ENCODE measurements around the gene RTEL1.
A peak's percentile ranks its signal among the peaks of the same experiment; 100 is the strongest.
"Not testable (repeated sequence)": the region's sequence is repeated elsewhere in the genome, so short reads cannot be mapped to it uniquely, and the experiment has no call there.

RTEL1 gene

DNA sequence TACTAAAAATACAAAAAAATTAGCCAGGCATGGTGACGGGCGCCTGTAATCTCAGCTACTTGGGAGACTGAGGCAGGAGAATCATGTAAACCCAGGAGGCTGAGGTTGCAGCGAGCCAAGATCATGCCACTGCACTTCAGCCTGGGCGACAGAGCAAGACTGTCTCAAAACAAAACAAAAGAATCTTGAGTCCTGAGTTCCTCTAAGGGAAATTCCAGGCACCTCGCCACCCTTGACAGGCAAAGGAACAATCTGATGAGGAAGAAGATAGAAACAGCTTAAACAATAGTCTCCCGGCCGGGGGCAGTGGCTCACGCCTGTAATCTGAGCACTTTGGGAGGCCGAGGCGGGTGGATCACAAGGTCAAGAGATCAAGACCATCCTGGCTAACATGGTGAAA, 26.7 kb upstream of the RTEL1 start:
- not testable (repeated sequence) for H3K4me3 ChIP-seq (ENCODE audit: low read depth, low read length); H3K9ac ChIP-seq (ENCODE audit: low read depth, low read length); H3K36me3 ChIP-seq (ENCODE audit: control insufficient read depth, insufficient read depth, low read length); H3K9me3 ChIP-seq (ENCODE audit: control insufficient read depth, insufficient read depth, low read length); H3K27me3 ChIP-seq (ENCODE audit: control insufficient read depth, insufficient read depth, low read length); H3K4me1 ChIP-seq (ENCODE audit: control insufficient read depth, insufficient read depth, low read length)

DNA sequence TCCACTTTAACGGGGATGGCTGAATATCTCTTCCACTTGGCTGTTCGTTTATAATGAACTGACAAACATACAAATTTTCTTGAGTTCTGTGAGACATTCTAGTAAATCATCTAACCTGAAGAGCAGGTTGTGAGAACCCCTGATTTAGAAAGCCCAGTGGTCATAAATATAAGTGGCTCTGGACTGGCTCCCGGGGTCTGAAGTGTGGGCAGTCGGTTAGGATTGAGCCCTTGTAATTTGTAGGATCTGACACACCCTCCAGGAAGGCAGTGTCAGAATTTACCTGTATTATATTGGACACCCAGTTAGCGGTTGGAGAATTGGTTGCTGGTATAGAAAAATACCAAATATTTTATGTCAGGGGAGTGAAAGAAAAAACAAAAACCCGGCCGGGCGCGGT, 24.4 kb upstream of the RTEL1 start:
- Histone ChIP-seq H3K27me3 (ENCODE audit: control insufficient read depth, insufficient read depth, low read length) (no peaks in the 10 kb centered on the region), H3K36me3 (ENCODE audit: control insufficient read depth, insufficient read depth, low read length) (no peaks in the 10 kb centered on the region), H3K4me1 (ENCODE audit: control insufficient read depth, insufficient read depth, low read length) (no peaks in the 10 kb centered on the region), H3K9me3 (ENCODE audit: control insufficient read depth, insufficient read depth, low read length) (no peaks in the 10 kb centered on the region), H3K9ac (ENCODE audit: low read depth, low read length) (no peak overlapping the region), H3K4me3 (ENCODE audit: low read depth, low read length) (no peak overlapping the region)

DNA sequence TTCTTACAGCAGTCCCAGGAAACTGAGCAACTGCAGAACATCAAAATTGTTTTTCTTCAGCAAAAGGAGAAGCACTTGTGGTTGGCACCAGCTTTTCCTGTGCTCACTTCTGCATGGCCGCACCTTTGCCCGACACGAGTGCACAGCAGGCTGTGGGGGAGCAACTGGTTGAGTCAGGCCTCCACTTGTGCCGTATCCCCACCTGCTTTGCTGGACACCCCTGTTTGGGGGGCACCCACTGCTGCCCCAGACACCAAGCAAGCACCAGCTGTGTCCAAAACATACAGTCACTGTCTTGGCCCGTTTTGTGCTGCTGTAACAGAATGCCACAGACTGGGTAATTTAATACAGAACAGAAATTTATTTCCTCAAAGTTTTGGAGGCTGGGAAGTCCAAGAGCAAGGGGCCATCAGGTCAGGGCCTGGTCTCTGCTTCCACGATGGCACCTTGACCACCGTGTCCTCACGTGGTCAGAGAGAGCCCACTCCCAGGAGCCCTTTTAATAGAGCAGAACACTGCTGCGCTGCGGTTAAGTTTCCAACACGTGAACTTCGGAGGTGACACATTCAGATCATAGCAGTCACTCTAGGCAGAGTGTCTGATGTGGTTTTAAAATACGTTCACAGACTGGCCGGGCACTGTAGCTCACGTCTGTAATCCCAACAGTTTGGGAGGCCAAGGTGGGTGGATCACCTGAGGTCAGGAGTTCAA, 22.5 kb upstream of the RTEL1 start:
- Histone ChIP-seq H3K27me3 (ENCODE audit: control insufficient read depth, insufficient read depth, low read length) (no peaks in the 10 kb centered on the region), H3K9me3 (ENCODE audit: control insufficient read depth, insufficient read depth, low read length) (no peaks in the 10 kb centered on the region), H3K9ac (ENCODE audit: low read depth, low read length) (no peak overlapping the region), H3K4me1 (ENCODE audit: control insufficient read depth, insufficient read depth, low read length) (no peaks in the 10 kb centered on the region), H3K4me3 (ENCODE audit: low read depth, low read length) (no peak overlapping the region), H3K36me3 (ENCODE audit: control insufficient read depth, insufficient read depth, low read length) (no peaks in the 10 kb centered on the region)

DNA sequence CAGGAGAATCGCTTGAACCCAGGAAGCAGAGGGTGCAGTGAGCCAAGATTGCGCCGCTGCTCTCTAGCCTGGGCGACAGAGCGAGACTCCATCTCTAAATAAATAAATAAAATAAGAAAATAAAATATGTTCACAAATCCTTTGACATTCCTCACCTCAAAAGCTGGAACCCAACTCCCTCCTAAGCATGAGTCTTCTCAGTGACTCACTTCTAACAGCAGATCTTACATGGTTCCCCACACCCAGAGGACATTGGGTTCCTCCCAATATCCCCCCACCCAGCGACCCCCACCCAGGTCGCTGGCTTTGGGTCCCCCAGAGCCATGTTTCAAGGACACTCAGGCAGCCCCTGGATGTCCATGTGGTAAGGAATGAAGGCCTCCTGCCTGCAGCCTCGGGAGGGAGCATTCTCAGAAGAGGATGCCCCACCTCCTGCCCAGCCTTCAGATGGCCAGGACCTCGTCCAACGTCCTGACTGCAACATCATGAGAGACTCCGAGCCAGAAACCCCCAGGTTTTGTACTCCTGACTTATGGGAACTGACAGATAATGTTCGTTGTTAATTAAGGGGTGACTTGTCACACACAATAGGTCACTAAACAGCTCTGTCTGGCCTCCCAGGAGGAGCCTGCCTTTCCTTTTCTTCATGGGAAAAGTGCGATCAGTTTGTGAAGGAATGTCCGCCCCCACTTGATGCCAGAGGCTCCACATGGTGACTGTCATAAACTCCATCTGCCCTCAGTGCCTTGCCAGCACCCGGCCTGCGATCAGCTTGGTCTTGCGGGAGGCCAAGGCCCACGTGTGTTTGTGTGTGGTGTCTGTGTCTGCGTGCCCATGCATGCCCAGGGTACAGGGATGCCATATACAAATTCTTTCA, 21.1 kb upstream of the RTEL1 start:
- H3K36me3 ChIP-seq (ENCODE audit: control insufficient read depth, insufficient read depth, low read length) = no peaks in the 10 kb centered on the region
- H3K9ac ChIP-seq (ENCODE audit: low read depth, low read length) = no peak overlapping the region
- H3K4me1 ChIP-seq (ENCODE audit: control insufficient read depth, insufficient read depth, low read length) = no peaks in the 10 kb centered on the region
- H3K27me3 ChIP-seq (ENCODE audit: control insufficient read depth, insufficient read depth, low read length) = no peaks in the 10 kb centered on the region
- H3K4me3 ChIP-seq (ENCODE audit: low read depth, low read length) = no peak overlapping the region
- H3K9me3 ChIP-seq (ENCODE audit: control insufficient read depth, insufficient read depth, low read length) = no peaks in the 10 kb centered on the region

DNA sequence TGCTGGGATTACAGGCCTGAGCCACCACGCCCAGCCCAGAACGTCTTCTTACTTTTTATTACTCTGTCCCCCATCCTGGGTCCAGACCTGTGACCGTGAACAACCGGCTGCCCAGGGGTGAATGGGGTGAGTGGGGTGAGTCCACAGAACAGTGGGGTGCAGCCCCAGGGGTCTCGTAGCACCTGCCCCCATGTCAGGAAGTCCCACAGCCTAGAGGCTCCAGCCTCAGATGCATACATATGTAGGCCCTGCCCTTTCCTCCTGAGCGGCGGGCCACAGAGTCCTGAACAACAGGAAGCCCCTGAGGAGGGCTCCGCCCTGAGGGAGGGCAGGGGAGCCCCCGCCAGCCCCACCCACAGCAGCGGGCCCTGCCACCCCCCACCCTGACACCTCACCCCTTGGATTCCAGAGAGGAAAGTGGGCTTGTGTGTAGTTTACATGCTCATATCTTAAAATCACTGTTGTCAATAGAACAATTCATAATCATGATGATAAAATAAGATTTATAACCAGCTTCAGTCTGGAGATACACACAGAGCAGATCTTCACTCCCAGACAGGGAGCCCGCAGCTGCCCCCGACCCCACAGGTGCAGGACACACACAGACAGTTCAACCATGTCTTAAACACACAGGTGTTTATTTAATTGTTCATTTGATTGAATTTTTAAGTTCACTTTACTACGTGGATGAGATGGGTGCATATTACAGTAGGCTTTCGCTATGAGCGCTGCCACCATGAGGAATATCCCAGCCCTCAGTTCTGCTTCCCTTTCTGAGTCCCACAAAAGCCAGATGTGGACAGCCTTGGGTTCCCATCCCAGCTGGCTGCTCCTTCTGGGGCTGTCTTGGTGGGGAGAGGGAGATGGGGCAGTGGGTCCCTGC, 18.8 kb upstream of the RTEL1 start:
- Histone ChIP-seq H3K27me3 (ENCODE audit: control insufficient read depth, insufficient read depth, low read length) (no peaks in the 10 kb centered on the region), H3K9ac (ENCODE audit: low read depth, low read length) (no peak overlapping the region), H3K36me3 (ENCODE audit: control insufficient read depth, insufficient read depth, low read length) (no peaks in the 10 kb centered on the region), H3K4me1 (ENCODE audit: control insufficient read depth, insufficient read depth, low read length) (no peaks in the 10 kb centered on the region), H3K4me3 (ENCODE audit: low read depth, low read length) (no peak overlapping the region), H3K9me3 (ENCODE audit: control insufficient read depth, insufficient read depth, low read length) (no peaks in the 10 kb centered on the region)

DNA sequence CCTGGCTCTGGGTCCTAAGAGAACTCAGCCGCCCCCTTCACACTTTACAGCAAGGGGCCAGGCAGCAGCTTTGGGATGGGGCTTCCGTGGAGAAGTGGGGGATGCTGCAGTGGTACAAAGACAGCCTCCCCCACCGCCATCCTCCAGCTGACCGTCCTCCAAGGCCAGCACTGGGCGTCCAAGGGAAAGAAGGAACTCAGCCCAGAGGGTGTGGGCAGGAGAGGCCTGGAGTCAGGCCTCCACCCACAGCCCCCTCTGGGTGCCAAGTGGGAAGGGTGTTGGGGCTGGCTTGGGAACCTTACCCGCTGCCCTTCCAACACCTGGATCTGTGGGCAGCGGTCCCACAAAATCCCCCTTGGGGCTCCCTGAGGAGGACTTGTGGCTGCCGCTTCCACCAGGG, 18.0 kb upstream of the RTEL1 start:
- Histone ChIP-seq H3K9me3 (ENCODE audit: control insufficient read depth, insufficient read depth, low read length) (no peaks in the 10 kb centered on the region), H3K27me3 (ENCODE audit: control insufficient read depth, insufficient read depth, low read length) (no peaks in the 10 kb centered on the region), H3K4me3 (ENCODE audit: low read depth, low read length) (no peak overlapping the region), H3K9ac (ENCODE audit: low read depth, low read length) (no peak overlapping the region), H3K4me1 (ENCODE audit: control insufficient read depth, insufficient read depth, low read length) (no peaks in the 10 kb centered on the region), H3K36me3 (ENCODE audit: control insufficient read depth, insufficient read depth, low read length) (no peaks in the 10 kb centered on the region)

DNA sequence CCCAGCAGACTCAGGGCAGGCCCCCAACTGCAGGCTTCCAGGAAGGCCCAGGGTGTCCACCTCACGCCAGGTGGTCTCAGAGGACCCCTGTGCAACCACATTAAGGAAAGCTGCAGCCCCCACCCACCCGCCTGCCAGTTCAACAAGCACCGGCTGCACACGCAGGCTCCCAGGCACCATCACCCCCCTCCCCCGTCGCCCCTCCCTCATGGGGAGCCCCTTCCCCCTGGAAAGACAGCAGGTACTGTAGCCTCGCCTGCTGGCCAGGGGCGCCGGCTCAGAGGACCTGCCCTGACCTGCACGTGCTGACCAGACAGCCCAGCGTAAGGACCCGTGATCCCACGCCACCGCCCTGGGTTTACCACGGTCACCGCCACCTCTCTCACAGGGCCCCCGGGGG, 17.4 kb upstream of the RTEL1 start:
- not testable (repeated sequence) for H3K27me3 ChIP-seq (ENCODE audit: control insufficient read depth, insufficient read depth, low read length); H3K36me3 ChIP-seq (ENCODE audit: control insufficient read depth, insufficient read depth, low read length); H3K4me3 ChIP-seq (ENCODE audit: low read depth, low read length); H3K4me1 ChIP-seq (ENCODE audit: control insufficient read depth, insufficient read depth, low read length); H3K9ac ChIP-seq (ENCODE audit: low read depth, low read length); H3K9me3 ChIP-seq (ENCODE audit: control insufficient read depth, insufficient read depth, low read length)

DNA sequence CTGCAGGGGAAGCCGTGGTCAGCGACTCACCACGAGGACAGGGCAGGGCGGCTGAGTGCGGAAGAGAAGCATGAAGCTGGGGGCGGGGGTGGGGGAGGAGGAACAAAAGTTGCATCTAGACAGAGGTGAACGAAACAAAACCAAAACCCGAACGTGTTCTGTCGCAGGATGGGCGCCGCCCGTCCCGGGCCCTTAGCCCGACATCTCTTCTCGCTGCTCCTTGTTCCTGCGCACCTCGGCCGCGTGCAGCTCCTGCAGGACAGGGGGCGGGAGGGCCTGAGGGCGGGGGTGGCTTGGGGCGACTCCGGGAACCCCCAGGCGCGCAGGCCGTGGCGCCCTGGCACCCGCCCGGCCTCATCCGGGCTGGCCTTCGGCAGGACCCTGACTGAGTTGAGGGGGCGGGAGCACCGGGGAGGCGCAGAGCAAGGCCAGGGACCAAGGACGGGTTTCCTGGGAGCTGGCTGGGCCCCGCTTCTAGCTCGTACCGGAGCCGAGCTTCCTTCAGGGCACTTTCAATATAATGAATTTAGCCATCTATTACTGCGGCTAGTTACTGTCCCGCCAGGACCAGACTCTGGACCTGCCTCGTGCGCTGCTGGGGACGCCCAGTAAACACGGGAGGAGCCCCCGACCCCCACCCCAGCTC, 16.8 kb upstream of the RTEL1 start:
- H3K4me3 ChIP-seq (ENCODE audit: low read depth, low read length) = peak overlapping the region; percentile 62
- no peak overlapping the region for H3K9ac ChIP-seq (ENCODE audit: low read depth, low read length)
- H3K4me1 ChIP-seq (ENCODE audit: control insufficient read depth, insufficient read depth, low read length) = no peaks in the 10 kb centered on the region

DNA sequence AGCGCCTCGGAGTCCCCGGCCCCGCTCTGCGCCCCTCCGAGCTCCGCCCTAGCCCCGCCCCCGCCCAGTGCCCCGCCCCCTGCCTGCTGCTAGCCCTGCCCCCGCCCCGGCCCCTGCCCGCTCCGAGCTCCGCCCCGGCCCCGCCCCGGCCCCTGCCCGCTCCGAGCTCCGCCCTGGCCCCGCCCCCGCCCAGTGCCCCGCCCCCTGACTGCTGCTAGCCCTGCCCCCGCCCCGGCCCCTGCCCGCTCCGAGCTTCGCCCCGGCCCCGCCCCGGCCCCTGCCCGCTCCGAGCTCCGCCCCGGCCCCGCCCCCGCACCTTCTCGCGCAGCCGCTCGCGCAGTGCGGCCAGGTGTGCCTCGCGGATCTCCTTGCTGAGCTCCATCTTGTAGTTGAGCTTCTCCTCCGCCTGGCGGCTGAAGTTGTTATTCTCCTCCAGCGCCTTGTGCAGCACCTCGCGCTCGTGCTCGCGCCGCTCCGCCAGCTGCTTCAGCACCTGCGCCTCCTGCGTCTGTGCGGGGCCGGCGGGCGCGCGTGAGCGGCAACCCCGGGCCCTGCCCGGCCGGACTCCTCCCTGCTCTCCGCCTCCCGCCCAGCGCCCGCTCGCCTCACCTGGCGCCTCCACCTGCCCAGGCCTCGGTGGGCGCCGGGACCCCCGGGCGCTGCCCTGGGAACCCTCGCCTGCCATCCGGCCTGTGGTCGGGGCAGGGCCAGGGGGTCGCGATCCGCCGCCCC, 16.2 kb upstream of the RTEL1 start:
- peak overlapping the region; percentile 24 for H3K9ac ChIP-seq (ENCODE audit: low read depth, low read length)
- no peaks in the 10 kb centered on the region for H3K9me3 ChIP-seq (ENCODE audit: control insufficient read depth, insufficient read depth, low read length)
- H3K4me3 ChIP-seq (ENCODE audit: low read depth, low read length) = peak overlapping the region; percentile 62
- H3K27me3 ChIP-seq (ENCODE audit: control insufficient read depth, insufficient read depth, low read length) = no peaks in the 10 kb centered on the region
- H3K36me3 ChIP-seq (ENCODE audit: control insufficient read depth, insufficient read depth, low read length) = no peaks in the 10 kb centered on the region
- no peaks in the 10 kb centered on the region for H3K4me1 ChIP-seq (ENCODE audit: control insufficient read depth, insufficient read depth, low read length)

More for the DNA sequence above, 16.8 kb upstream of the RTEL1 start:
- Histone ChIP-seq H3K9me3 (ENCODE audit: control insufficient read depth, insufficient read depth, low read length) (no peaks in the 10 kb centered on the region), H3K36me3 (ENCODE audit: control insufficient read depth, insufficient read depth, low read length) (no peaks in the 10 kb centered on the region), H3K27me3 (ENCODE audit: control insufficient read depth, insufficient read depth, low read length) (no peaks in the 10 kb centered on the region)

DNA sequence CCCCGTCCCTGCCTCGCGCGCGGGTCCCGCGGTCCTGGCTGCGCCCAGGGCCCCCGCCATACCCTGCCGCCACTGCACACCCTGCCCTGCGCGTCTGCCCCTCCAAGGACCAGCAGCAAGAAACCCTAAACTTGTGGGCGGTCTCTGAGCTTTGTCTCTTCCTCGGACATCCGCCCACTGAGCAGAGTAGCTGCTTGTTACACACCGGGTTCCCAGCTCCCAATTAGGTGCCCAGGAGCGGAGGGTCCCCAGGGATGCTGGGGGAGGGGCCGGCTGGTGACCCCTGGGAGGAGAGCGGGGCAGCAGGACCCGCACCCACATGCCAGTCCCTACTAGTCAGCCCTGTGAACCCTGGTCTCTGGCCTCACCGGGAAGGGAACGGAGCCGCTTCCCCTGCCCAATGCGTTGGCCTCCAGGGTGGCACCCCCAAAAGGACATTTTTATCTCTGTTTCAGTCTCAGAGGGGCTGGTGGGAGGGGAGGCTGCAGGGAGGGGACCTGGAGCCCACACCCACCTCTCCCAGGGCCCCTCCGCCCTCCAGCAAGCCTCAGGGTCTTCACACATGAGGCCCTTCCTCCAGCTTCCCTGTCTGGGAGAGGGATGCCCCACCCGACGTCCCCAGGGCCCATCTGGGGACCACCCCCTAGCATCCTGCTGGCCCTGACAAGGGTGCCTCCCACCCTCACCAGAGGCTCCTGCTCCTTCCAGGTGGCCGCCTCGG, 15.4 kb upstream of the RTEL1 start:
- H3K27me3 ChIP-seq (ENCODE audit: control insufficient read depth, insufficient read depth, low read length) = no peaks in the 10 kb centered on the region
- H3K9ac ChIP-seq (ENCODE audit: low read depth, low read length) = peak overlapping the region; percentile 24
- no peaks in the 10 kb centered on the region for H3K36me3 ChIP-seq (ENCODE audit: control insufficient read depth, insufficient read depth, low read length)
- no peaks in the 10 kb centered on the region for H3K9me3 ChIP-seq (ENCODE audit: control insufficient read depth, insufficient read depth, low read length)
- H3K4me3 ChIP-seq (ENCODE audit: low read depth, low read length) = peak overlapping the region; percentile 49
- no peaks in the 10 kb centered on the region for H3K4me1 ChIP-seq (ENCODE audit: control insufficient read depth, insufficient read depth, low read length)

Data from iPS-15b (cell line).